Right atrium auricular region (tissue), 2 donors: Measurements from ENCODE around the gene KIF9. TPM values are rescaled to one million over a fixed set of nuclear protein-coding genes. Genes with fewer than 3 reads are reported as not detected.
"Not testable (repeated sequence)": the region's sequence is repeated elsewhere in the genome, so short reads cannot be mapped to it uniquely, and the experiment has no call there.

ENCODE experiments used
- DNase-seq: peaks from one replicate; pipeline ENCODE4 v3.0.0-alpha.2; 2019; ENCODE audit warnings: low spot score
- H3K27ac ChIP-seq, 2 donors: fragments of 200-600 bp; sonication (generic); 1 replicate in 1 of 2; 2 replicates in 1 of 2; pipeline ENCODE4 v1.5.1; 2016 to 2019
- H3K27me3 ChIP-seq, 2 donors: fragments of 200-600 bp; sonication (generic); one replicate each; pipeline versions ENCODE4 v1.5.1 to v1.6.0; 2017 to 2019
- H3K36me3 ChIP-seq: fragments of 200-600 bp; sonication (generic); one replicate; pipeline ENCODE4 v1.5.1; 2016
- H3K4me1 ChIP-seq, 2 donors: fragments of 200-600 bp; sonication (generic); one replicate each; pipeline versions ENCODE4 v1.5.1 to v1.6.0; 2017 to 2019
- H3K4me3 ChIP-seq, 2 donors: fragments of 200-600 bp; sonication (generic); 1 replicate in 1 of 2; 2 replicates in 1 of 2; pipeline ENCODE4 v1.5.1; 2017 to 2019; ENCODE audit warnings: mild to moderate bottlenecking in 1 of 2, moderate library complexity in 1 of 2
- H3K9me3 ChIP-seq, 2 donors: fragments of 200-600 bp; sonication (generic); one replicate each; pipeline ENCODE4 v1.5.1; 2019
- total RNA-seq, 2 donors: library from RNA; depleted of rRNA; stranded (reverse); fragments of >200 nt; gene quantifications; one replicate each; pipeline ENCODE4 v1.1.0, GENCODE V29; 2016
- TF ChIP-seq, protein P1 (sequence below), 2 donors: fragments of 200-600 bp; sonication (generic); IDR thresholded peaks; one replicate each; pipeline ENCODE4 v1.5.1; 2019; ENCODE audit warnings: antibody characterized with exemption in 2 of 2

Gene KIF9
- total RNA-seq, 2 donors from 2014 or later: 8.8 to 10.5 TPM

DNA sequence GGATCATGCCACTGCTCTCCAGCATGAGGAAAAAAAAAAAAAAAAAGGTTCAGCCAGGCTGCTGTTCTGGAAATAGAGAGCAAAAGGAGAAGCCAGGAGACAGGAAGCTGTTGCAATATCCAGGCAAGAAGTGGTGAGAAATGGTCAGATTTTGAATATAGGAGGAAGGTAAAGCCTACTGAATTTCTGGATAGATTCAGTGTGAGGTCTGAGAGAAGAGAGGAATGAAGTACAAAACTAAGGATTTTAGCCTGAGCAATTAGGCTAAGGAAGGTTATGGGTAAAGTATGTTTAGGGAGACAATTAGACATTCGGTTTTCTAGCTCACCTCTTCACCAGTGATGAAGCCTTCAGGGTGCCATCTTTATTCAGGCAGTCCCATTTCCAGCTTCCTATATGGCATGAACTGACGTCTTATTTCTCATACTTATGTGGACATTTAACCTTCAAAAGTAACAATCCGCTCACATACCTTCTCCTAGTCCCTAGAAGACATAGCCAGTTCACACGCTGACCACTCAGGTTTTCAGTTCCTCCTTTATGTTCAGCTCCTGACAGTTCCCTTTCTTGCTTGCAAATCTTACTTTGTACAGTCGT lies 57.2 kb downstream of the KIF9 start:
- no peak for DNase-seq
- TF ChIP-seq, protein P1, sequence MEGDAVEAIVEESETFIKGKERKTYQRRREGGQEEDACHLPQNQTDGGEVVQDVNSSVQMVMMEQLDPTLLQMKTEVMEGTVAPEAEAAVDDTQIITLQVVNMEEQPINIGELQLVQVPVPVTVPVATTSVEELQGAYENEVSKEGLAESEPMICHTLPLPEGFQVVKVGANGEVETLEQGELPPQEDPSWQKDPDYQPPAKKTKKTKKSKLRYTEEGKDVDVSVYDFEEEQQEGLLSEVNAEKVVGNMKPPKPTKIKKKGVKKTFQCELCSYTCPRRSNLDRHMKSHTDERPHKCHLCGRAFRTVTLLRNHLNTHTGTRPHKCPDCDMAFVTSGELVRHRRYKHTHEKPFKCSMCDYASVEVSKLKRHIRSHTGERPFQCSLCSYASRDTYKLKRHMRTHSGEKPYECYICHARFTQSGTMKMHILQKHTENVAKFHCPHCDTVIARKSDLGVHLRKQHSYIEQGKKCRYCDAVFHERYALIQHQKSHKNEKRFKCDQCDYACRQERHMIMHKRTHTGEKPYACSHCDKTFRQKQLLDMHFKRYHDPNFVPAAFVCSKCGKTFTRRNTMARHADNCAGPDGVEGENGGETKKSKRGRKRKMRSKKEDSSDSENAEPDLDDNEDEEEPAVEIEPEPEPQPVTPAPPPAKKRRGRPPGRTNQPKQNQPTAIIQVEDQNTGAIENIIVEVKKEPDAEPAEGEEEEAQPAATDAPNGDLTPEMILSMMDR (IDR thresholded peaks at IDR 0.05): no peak
- Histone ChIP-seq H3K4me3 (no peak overlapping the region), H3K27ac (no peak overlapping the region), H3K4me1 (no peaks in the 10 kb centered on the region), H3K36me3 (no peaks in the 10 kb centered on the region), H3K27me3 (no peaks in the 10 kb centered on the region), H3K9me3 (no peaks in the 10 kb centered on the region)

DNA sequence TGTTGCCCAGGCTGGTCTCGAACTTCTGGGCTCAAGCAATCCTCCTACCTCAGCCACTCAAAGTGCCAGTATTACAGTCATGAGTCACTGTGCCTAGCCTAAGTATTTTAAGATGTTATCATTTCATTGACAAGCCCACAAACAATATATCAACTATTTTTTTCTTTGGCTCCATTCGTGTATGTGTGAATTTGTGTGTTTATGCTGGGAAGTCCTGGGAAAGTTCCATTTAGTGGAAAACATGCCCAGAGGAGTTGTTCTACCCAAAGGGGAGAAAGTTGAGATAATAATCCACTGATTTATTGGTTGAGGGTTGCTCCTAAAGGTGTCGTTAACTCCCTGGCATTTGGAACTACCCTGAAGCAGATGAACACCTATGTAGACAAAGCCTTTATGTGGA lies 58.8 kb downstream of the KIF9 start:
- H3K9me3 ChIP-seq: no peaks in the 10 kb centered on the region
- no peak overlapping the region for H3K27ac ChIP-seq
- no peaks in the 10 kb centered on the region for H3K27me3 ChIP-seq
- DNase-seq: no peak
- TF ChIP-seq, protein P1 (IDR thresholded peaks at IDR 0.05): no peak
- no peak overlapping the region for H3K4me3 ChIP-seq
- H3K36me3 ChIP-seq: no peaks in the 10 kb centered on the region
- no peaks in the 10 kb centered on the region for H3K4me1 ChIP-seq

DNA sequence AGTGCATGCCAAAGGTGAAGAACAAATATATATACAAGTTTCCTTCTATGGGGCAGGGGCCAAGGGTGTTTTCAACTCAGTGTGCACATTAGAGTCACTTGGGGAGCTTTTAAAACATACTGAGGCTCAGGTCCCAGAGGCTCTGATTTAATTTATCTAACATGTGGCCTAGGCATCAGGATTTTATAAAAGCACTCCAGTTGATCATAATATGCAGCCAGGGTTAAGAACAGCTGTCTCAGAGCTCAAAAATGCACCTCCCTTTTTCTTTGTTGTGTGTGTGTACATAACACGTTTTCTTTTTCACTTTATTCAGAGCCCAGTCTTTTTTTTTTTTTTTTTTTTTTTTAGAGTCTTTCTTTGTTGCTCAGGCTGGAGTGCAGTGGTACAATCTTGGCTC lies 60.8 kb downstream of the KIF9 start:
- Histone ChIP-seq H3K4me3 (no peak overlapping the region), H3K9me3 (no peaks in the 10 kb centered on the region), H3K4me1 (no peaks in the 10 kb centered on the region), H3K36me3 (no peaks in the 10 kb centered on the region), H3K27me3 (no peaks in the 10 kb centered on the region), H3K27ac (no peak overlapping the region)
- TF ChIP-seq, protein P1 (IDR thresholded peaks at IDR 0.05): no peak
- no peak for DNase-seq

DNA sequence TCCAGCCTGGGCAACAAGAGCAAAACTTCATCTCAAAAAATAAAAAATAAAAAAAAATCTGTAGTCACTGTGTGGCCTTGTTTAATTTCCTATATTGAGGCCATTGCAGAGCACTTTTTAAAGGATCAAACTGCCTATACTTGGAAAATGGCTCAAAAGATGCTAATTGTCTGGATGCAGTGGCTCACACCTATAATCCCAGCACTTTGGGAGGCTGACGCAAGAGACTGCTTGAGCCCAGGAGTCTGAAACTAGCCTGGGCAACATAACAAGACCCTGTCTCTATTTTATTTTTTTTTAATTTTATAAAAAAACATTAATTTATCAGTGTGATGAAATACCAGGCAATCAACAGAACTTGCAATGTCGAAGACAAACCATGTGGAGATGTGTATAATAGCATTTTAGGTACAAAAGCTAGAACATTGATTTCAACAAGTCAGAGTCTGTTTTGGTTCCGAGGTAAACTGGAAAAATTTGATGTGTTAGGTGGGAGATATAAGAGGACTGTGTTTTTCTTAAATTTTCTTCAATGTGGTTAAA lies 71.7 kb downstream of the KIF9 start:
- Histone ChIP-seq H3K36me3 (no peaks in the 10 kb centered on the region), H3K27ac (no peak overlapping the region), H3K4me3 (no peak overlapping the region), H3K4me1 (no peaks in the 10 kb centered on the region), H3K9me3 (no peaks in the 10 kb centered on the region), H3K27me3 (no peaks in the 10 kb centered on the region)
- no peak for DNase-seq
- TF ChIP-seq, protein P1 (IDR thresholded peaks at IDR 0.05): no peak

DNA sequence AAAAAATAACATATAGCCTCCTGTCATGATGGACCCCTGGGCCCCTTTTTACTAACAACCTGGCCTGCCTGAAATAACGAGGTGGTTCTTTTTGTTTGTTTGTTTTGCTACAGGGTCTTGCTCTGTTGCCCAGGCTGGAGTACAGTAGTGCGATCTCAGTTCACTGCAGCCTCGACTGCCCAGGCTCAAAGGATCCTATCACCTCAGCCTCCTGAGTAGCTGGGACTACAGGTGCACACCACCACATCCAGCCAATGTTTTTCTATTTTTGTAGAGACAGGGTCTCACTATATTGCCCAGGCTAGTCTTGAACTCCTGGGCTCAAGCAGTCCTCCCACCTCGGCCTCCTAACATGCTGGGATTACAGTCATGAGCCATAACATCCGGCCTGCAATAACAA lies 76.6 kb downstream of the KIF9 start:
- not testable (repeated sequence) for H3K4me3 ChIP-seq, DNase-seq, H3K4me1 ChIP-seq, H3K36me3 ChIP-seq, H3K9me3 ChIP-seq, H3K27ac ChIP-seq, H3K27me3 ChIP-seq

DNA sequence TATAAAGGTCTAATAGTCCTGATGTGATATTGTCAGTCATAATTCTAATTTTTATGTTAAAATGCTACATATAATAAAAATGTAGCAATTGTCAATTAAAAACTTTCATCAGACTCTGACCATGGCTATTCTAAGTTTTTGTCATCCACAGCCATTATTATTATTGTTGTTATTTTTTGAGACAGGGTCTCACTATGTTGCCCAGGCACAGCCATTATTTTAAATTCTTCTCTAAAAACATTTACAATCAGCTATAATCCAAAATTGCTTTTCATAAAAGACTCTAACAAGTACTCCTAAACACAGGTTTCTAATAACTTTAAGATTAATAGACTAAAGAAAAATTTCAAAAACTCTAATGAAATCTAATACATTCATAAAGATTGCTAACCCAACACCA lies 77.7 kb downstream of the KIF9 start:
- H3K4me3 ChIP-seq: no peak overlapping the region
- TF ChIP-seq, protein P1 (IDR thresholded peaks at IDR 0.05): no peak

More for the DNA sequence above, 77.7 kb downstream of the KIF9 start:
- Histone ChIP-seq H3K9me3 (no peaks in the 10 kb centered on the region), H3K36me3 (no peaks in the 10 kb centered on the region), H3K4me1 (no peaks in the 10 kb centered on the region), H3K27ac (no peak overlapping the region), H3K27me3 (no peaks in the 10 kb centered on the region)
- DNase-seq: no peak
